Panc1 (cell line): Measurements from ENCODE around the gene MPND. TPM values are rescaled to one million over a fixed set of nuclear protein-coding genes. Genes with fewer than 3 reads are reported as not detected.

Experiments used
- ATAC-seq: fragments of 200-7000 bp; cut with Tn5 transposase; 2 replicates; pipeline ENCODE4 v1.9.1; 2020; ENCODE audit warnings: mild to moderate bottlenecking, moderate library complexity
- BruUV-seq: library from RNA; stranded (reverse); fragments of 400-500 nt; replicated peaks from 2 replicates; lab custom pipeline; 2021; lab: Mats Ljungman, UMichigan
- CTCF ChIA-PET: fragments of 300-600 bp; sonication (Branson Sonifier 250); formaldehyde crosslinking; loops from one replicate; lab custom pipeline; 2022; ENCODE audit warnings: antibody characterized with exemption; lab: Charles Lee
- POLR2A ChIA-PET: fragments of 300-600 bp; sonication (Branson Sonifier 250); formaldehyde crosslinking; loops from one replicate; lab custom pipeline; 2022; ENCODE audit warnings: antibody characterized with exemption; lab: Charles Lee
- DNase-seq: peaks from one replicate; pipeline ENCODE4 v3.0.0-alpha.2; 2010; ENCODE audit warnings: low read depth, low spot score
- H3K27ac ChIP-seq: 2 replicates; pipeline ENCODE4 v1.5.1; 2011; ENCODE audit warnings: mild to moderate bottlenecking, low read length, inconsistent platforms
- H3K27me3 ChIP-seq: fragments of 200-500 bp; sonication (Bioruptor generic); 2 replicates; pipeline ENCODE4 v1.6.0; 2014; ENCODE audit warnings: low read length, inconsistent platforms; ENCODE audit not compliant: control insufficient read depth, insufficient read depth
- H3K36me3 ChIP-seq: fragments of 200-500 bp; sonication (Bioruptor generic); 2 replicates; pipeline ENCODE4 v1.5.1; 2014; ENCODE audit warnings: inconsistent platforms, mild to moderate bottlenecking, low read length, moderate library complexity; ENCODE audit not compliant: control insufficient read depth, insufficient read depth
- H3K4me1 ChIP-seq: 2 replicates; pipeline ENCODE4 v1.5.1; 2011; ENCODE audit warnings: inconsistent platforms, mild to moderate bottlenecking, low read length, moderate library complexity; ENCODE audit not compliant: control insufficient read depth, insufficient read depth
- H3K4me3 ChIP-seq, 2 experiments: 2 replicates each; pipeline ENCODE4 v1.5.1; 2011 to 2012; ENCODE audit warnings: low read depth in 2 of 2, low read length in 2 of 2, mild to moderate bottlenecking in 2 of 2, inconsistent platforms in 1 of 2, moderate library complexity in 1 of 2
- H3K9me3 ChIP-seq: fragments of 200-500 bp; sonication (Bioruptor generic); 2 replicates; pipeline ENCODE4 v1.5.1; 2014; ENCODE audit warnings: low read depth, mild to moderate bottlenecking, inconsistent platforms, low read length, moderate library complexity; ENCODE audit not compliant: control insufficient read depth, insufficient read depth
- CTCF ChIP-seq: fragments of 450-650 bp; IDR thresholded peaks from 2 replicates; pipeline ENCODE4 v1.5.1; 2017; ENCODE audit warnings: mild to moderate bottlenecking
- POLR2AphosphoS5 ChIP-seq: IDR thresholded peaks from 2 replicates; pipeline ENCODE4 v1.6.1; 2012; ENCODE audit warnings: mild to moderate bottlenecking, low read depth, low read length, moderate library complexity
- REST ChIP-seq, 2 experiments: IDR thresholded peaks; 2 replicates each; pipeline ENCODE4 v1.6.1; 2011 to 2012; ENCODE audit warnings: low read depth in 2 of 2, control low read depth in 1 of 2, low read length in 1 of 2, mild to moderate bottlenecking in 1 of 2, moderate library complexity in 1 of 2; ENCODE audit not compliant: insufficient read depth in 1 of 2
- SIN3A ChIP-seq: IDR thresholded peaks from 2 replicates; pipeline ENCODE4 v1.6.1; 2012; ENCODE audit warnings: low read depth, mild to moderate bottlenecking, low read length, moderate library complexity, borderline replicate concordance; ENCODE audit not compliant: insufficient read depth
- TCF7L2 ChIP-seq: IDR thresholded peaks from 2 replicates; pipeline ENCODE4 v1.6.1; 2011; ENCODE audit warnings: mild to moderate bottlenecking, low read depth, low read length, inconsistent platforms
- in situ Hi-C: cut with HindIII; loops from 2 replicates; pipeline ENCODE4 v1.10.0; 2016; ENCODE audit warnings: low sequenced_read_pairs, low pct_unique_long_range_greater_than_20kb
- intact Hi-C: fragments of 100-400 bp; cut with micrococcal nuclease; formaldehyde crosslinking; loops from one replicate; pipeline ENCODE4 v1.10.0; 2022; ENCODE audit not compliant: unreplicated experiment
- total RNA-seq: library from RNA; stranded (reverse); gene quantifications from one replicate; pipeline ENCODE4 v1.2.1, GENCODE V29; 2021; ENCODE audit not compliant: unreplicated experiment

The MPND gene
- total RNA-seq, 1 experiment from 2014 or later, result 22.9 TPM

- no peak for DNase-seq
- intact Hi-C loops, result no loop called here
Measured at GRCh38 chr19:4373013-4373367, 29.6 kb downstream of the MPND start.

GRCh38 chr19:4373601-4374497, 30.5 kb downstream of the MPND start:
- Histone ChIP-seq H3K27ac (peak overlapping the region; percentile 92), H3K36me3 (no peaks in the 10 kb centered on the region), H3K27me3 (no peaks in the 10 kb centered on the region), H3K4me3 (peak overlapping the region in 1 of 2 experiments; percentile 8; a peak in 1 of 4 replicates), H3K9me3 (no peaks in the 10 kb centered on the region), H3K4me1 (peaks cover 84% of the 10 kb centered on the region)
- ATAC-seq (no peak; the same call in 1 of the 2 replicates), DNase-seq (no peak)
- in situ Hi-C loops, result no loop called here
- ChIA-PET CTCF (no interaction called here), POLR2A (no interaction called here)
- peak; percentile 34; the same call in 1 of the 2 replicates for TF ChIP-seq TCF7L2
- TF ChIP-seq REST (IDR thresholded peaks at IDR 0.05; ENCODE audit: insufficient read depth in 1 of 2, low read depth in 2 of 2, low read length in 1 of 2), result no peak
- intact Hi-C loops, result no loop called here
- BruUV-seq, result no TSS peak

More at GRCh38 chr19:4373013-4373367, 29.6 kb downstream of the MPND start:
- POLR2A ChIA-PET, result no interaction called here
- Histone ChIP-seq H3K36me3 (no peaks in the 10 kb centered on the region), H3K4me3 (no peak overlapping the region), H3K27me3 (no peaks in the 10 kb centered on the region), H3K9me3 (no peaks in the 10 kb centered on the region), H3K27ac (peak overlapping the region; percentile 92), H3K4me1 (peaks cover 89% of the 10 kb centered on the region)
- no peak for TF ChIP-seq SIN3A
- TF ChIP-seq CTCF, result no peak
- no peak for TF ChIP-seq REST (IDR thresholded peaks at IDR 0.05; ENCODE audit: insufficient read depth in 1 of 2, low read depth in 2 of 2, low read length in 1 of 2)
- no peak for TF ChIP-seq TCF7L2
- no peak for TF ChIP-seq POLR2AphosphoS5
- no peak for ATAC-seq
- no TSS peak for BruUV-seq
- CTCF ChIA-PET, result no interaction called here
- in situ Hi-C loops, result no loop called here
